Gastrocnemius medialis (tissue), 4 donors: Measurements from ENCODE around the gene C16orf92. TPM values are rescaled to one million over a fixed set of nuclear protein-coding genes. Genes with fewer than 3 reads are reported as not detected.
A peak's percentile ranks its signal among the peaks of the same experiment; 100 is the strongest.

Source experiments
- ATAC-seq, 2 donors: fragments of 150-250 bp; one replicate each; pipeline ENCODE4 v1.9.1; 2016
- DNase-seq, 2 donors: peaks; one replicate each; pipeline ENCODE4 v3.0.0-alpha.2; 2019
- H3K27ac ChIP-seq, 4 donors: fragments of 200-600 bp; sonication (generic); 1 replicate in 1 of 4; 2 replicates in 3 of 4; pipeline ENCODE4 v1.5.1; 2016 to 2018; ENCODE audit warnings: mild to moderate bottlenecking in 2 of 4, moderate library complexity in 1 of 4
- H3K27me3 ChIP-seq, 3 donors: fragments of 200-600 bp; sonication (generic) in 2 of 3; 1 replicate in 1 of 3; 2 replicates in 2 of 3; pipeline versions ENCODE4 v1.5.1 to v1.6.0; 2016 to 2019; ENCODE audit warnings: mild to moderate bottlenecking in 1 of 3, moderate library complexity in 1 of 3
- H3K36me3 ChIP-seq, 2 donors: fragments of 200-600 bp; sonication (generic) in 1 of 2; one replicate each; pipeline ENCODE4 v1.5.1; 2017 to 2018
- H3K4me1 ChIP-seq, 2 donors: fragments of 200-600 bp; sonication (generic) in 1 of 2; one replicate each; pipeline ENCODE4 v1.5.1; 2016 to 2017; ENCODE audit warnings: mild to moderate bottlenecking in 2 of 2
- H3K4me3 ChIP-seq, 4 donors: fragments of 200-600 bp; sonication (generic) in 3 of 4; 1 replicate in 1 of 4; 2 replicates in 3 of 4; pipeline ENCODE4 v1.5.1; 2016 to 2019; ENCODE audit warnings: mild to moderate bottlenecking in 2 of 4
- H3K9me3 ChIP-seq, 3 donors: fragments of 200-600 bp; sonication (generic) in 2 of 3; 1 replicate in 1 of 3; 2 replicates in 2 of 3; pipeline ENCODE4 v1.5.1; 2016 to 2019
- POLR2A ChIP-seq, 2 donors: fragments of 450-650 bp; IDR thresholded peaks; one replicate each; pipeline ENCODE4 v1.6.1; 2017; ENCODE audit warnings: antibody characterized with exemption in 2 of 2, mild to moderate bottlenecking in 2 of 2, moderate library complexity in 2 of 2
- in situ Hi-C, 4 donors: fragments of 200-750 bp; cut with MboI; loops; one replicate each; pipeline versions ENCODE4 v1.15.0 to v1.8.0; 2017; ENCODE audit warnings: low sequenced_read_pairs in 4 of 4
- intact Hi-C: fragments of 100-400 bp; cut with DNase I; formaldehyde crosslinking; loops from one replicate; pipeline ENCODE4 v1.15.1; 2023; ENCODE audit warnings: low total_unique reads
- total RNA-seq, 4 donors: library from RNA; depleted of rRNA; stranded (reverse); fragments of >200 nt; gene quantifications; one replicate each; pipeline versions ENCODE4 v1.1.0 to v1.2.3, GENCODE V29; 2016
- TF ChIP-seq, protein P1 (sequence below), 5 experiments: fragments of 450-650 bp in 3 of 5; fragments of 200-600 bp in 2 of 5; sonication (generic) in 2 of 5; IDR thresholded peaks in 4 of 5; conservative IDR thresholded peaks in 1 of 5; 1 replicate in 4 of 5; 2 replicates in 1 of 5; pipeline ENCODE4 v1.5.1; 2016 to 2019; ENCODE audit warnings: antibody characterized with exemption in 5 of 5, mild to moderate bottlenecking in 3 of 5, moderate library complexity in 3 of 5

The C16orf92 gene
- total RNA-seq, 4 donors from 2014 or later, result not detected

DNA sequence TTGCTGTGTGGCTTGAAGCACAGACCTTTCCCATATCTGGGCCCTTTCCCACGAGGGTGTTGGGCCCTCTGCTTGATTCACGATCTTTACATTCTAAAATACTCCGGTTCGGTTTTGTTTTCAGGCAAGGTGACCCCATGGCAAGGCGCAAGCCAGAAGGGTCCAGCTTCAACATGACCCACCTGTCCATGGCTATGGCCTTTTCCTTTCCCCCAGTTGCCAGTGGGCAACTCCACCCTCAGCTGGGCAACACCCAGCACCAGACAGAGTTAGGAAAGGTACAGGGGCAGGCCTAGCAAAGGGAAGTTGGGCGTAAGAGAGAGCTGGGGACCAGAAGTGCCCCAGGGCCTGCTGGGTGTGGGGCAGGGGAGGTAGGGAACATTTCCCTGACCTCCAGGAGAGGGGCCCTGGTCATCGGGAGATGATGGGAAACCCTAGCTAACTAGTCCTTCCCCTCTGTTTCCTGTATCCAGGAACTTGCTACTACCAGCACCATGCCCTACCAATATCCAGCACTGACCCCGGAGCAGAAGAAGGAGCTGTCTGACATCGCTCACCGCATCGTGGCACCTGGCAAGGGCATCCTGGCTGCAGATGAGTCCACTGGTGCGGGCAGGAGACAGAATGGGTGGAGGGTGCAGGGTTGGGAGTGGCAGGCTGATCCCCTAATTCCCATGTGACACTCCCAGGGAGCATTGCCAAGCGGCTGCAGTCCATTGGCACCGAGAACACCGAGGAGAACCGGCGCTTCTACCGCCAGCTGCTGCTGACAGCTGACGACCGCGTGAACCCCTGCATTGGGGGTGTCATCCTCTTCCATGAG lies 44.0 kb downstream of the C16orf92 start:
- TF ChIP-seq POLR2A (IDR thresholded peaks at IDR 0.05), result peak; percentile 45 to 54
- TF ChIP-seq, protein P1, sequence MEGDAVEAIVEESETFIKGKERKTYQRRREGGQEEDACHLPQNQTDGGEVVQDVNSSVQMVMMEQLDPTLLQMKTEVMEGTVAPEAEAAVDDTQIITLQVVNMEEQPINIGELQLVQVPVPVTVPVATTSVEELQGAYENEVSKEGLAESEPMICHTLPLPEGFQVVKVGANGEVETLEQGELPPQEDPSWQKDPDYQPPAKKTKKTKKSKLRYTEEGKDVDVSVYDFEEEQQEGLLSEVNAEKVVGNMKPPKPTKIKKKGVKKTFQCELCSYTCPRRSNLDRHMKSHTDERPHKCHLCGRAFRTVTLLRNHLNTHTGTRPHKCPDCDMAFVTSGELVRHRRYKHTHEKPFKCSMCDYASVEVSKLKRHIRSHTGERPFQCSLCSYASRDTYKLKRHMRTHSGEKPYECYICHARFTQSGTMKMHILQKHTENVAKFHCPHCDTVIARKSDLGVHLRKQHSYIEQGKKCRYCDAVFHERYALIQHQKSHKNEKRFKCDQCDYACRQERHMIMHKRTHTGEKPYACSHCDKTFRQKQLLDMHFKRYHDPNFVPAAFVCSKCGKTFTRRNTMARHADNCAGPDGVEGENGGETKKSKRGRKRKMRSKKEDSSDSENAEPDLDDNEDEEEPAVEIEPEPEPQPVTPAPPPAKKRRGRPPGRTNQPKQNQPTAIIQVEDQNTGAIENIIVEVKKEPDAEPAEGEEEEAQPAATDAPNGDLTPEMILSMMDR (IDR thresholded peaks at IDR 0.05 in 4 of 5, conservative IDR thresholded peaks at IDR 0.05 in 1 of 5), result no peak
- peak in 1 of 2 donors; percentile 2 for ATAC-seq
- H3K4me3 ChIP-seq, result peak overlapping the region; percentile 75 to 91 (median 85)
- peaks cover 0 to 55% of the 10 kb centered on the region in 2 donors for H3K36me3 ChIP-seq
- intact Hi-C loops, result loop anchor here (1.0 to 10.0 kb wide), 2 partner anchors 8 to 348 kb away; partner anchors contain the start of gene PPP4C
- peak overlapping the region; percentile 97 to 100 (median 100) for H3K27ac ChIP-seq
- peak; percentile 57 to 83 for DNase-seq
- H3K27me3 ChIP-seq, result no peaks in the 10 kb centered on the region
- in situ Hi-C loops, result loop anchor here in 2 of 4 donors (25.0 kb wide), 2 partner anchors 295 to 345 kb away; partner anchors contain the start of genes CD2BP2 (in 1 of the 2), MYL11 (in 1 of the 2), TBC1D10B (in 1 of the 2) and ZNF771 (in 1 of the 2)
- H3K9me3 ChIP-seq, result no peaks in the 10 kb centered on the region
- H3K4me1 ChIP-seq, result peaks cover 57 to 61% of the 10 kb centered on the region in 2 donors

DNA sequence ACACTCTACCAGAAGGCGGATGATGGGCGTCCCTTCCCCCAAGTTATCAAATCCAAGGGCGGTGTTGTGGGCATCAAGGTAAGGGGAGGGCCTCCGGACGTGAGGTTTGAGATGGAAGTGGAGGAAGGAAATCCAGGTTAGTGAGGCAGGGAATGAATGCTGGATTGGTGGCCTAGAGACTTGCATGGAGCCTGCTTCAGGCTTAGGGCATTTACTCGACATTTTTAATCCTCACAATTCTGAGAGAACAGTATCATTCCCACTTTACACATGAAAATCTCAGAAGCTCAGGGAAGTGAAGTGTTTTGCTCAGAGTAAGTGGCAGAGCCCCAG lies 44.6 kb downstream of the C16orf92 start:
- H3K9me3 ChIP-seq, result no peaks in the 10 kb centered on the region
- H3K27ac ChIP-seq, result peak overlapping the region; percentile 97 to 100 (median 100)
- ATAC-seq, result no peak
- peaks cover 0 to 58% of the 10 kb centered on the region in 2 donors for H3K36me3 ChIP-seq
- peaks cover 51 to 55% of the 10 kb centered on the region in 2 donors for H3K4me1 ChIP-seq
- peak overlapping the region; percentile 75 to 91 (median 85) for H3K4me3 ChIP-seq
- in situ Hi-C loops, result loop anchor here in 2 of 4 donors (25.0 kb wide), 2 partner anchors 295 to 345 kb away; partner anchors contain the start of genes CD2BP2 (in 1 of the 2), MYL11 (in 1 of the 2), TBC1D10B (in 1 of the 2) and ZNF771 (in 1 of the 2)
- intact Hi-C loops, result loop anchor here (1.0 to 10.0 kb wide), 2 partner anchors 8 to 347 kb away; partner anchors contain the start of gene PPP4C
- no peak for DNase-seq
- no peak for TF ChIP-seq POLR2A (IDR thresholded peaks at IDR 0.05)
- TF ChIP-seq, protein P1 (IDR thresholded peaks at IDR 0.05 in 4 of 5, conservative IDR thresholded peaks at IDR 0.05 in 1 of 5), result no peak
- no peaks in the 10 kb centered on the region for H3K27me3 ChIP-seq

DNA sequence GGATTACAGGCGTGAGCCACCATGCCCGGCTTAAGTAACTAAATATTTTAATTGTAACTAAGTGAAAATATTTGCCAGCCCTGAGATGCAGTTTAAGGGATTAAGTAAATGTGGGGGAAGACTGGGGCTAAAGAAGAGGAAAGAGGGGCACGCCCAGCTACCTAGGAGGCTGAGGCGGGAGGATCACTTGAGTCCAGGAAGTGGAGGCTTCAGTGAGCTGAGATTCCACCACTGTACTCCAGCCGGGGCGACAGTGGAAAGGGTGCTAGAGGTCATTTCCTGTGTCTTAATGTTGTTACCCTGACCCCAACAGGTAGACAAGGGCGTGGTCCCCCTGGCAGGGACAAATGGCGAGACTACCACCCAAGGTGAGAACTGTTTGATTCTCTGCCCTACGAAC lies 45.3 kb downstream of the C16orf92 start:
- peaks cover 44 to 48% of the 10 kb centered on the region in 2 donors for H3K4me1 ChIP-seq
- peaks cover 0 to 63% of the 10 kb centered on the region in 2 donors for H3K36me3 ChIP-seq
- in situ Hi-C loops (loop anchor here in 2 of 4 donors (25.0 kb wide), 2 partner anchors 294 to 344 kb away; partner anchors contain the start of genes CD2BP2 (in 1 of the 2), MYL11 (in 1 of the 2), TBC1D10B (in 1 of the 2) and ZNF771 (in 1 of the 2)), intact Hi-C loops (loop anchor here (10.0 kb wide), 1 partner anchor 346 kb away; no protein-coding TSS in a partner anchor)
- no peaks in the 10 kb centered on the region for H3K27me3 ChIP-seq
- DNase-seq (no peak), ATAC-seq (no peak)
- H3K27ac ChIP-seq, result peak overlapping the region; percentile 97 to 100 (median 100)
- TF ChIP-seq POLR2A (IDR thresholded peaks at IDR 0.05), result no peak
- TF ChIP-seq, protein P1 (IDR thresholded peaks at IDR 0.05 in 4 of 5, conservative IDR thresholded peaks at IDR 0.05 in 1 of 5), result no peak
- H3K4me3 ChIP-seq, result peak overlapping the region in 2 of 4 donors; percentile 5 to 82
- no peaks in the 10 kb centered on the region for H3K9me3 ChIP-seq

DNA sequence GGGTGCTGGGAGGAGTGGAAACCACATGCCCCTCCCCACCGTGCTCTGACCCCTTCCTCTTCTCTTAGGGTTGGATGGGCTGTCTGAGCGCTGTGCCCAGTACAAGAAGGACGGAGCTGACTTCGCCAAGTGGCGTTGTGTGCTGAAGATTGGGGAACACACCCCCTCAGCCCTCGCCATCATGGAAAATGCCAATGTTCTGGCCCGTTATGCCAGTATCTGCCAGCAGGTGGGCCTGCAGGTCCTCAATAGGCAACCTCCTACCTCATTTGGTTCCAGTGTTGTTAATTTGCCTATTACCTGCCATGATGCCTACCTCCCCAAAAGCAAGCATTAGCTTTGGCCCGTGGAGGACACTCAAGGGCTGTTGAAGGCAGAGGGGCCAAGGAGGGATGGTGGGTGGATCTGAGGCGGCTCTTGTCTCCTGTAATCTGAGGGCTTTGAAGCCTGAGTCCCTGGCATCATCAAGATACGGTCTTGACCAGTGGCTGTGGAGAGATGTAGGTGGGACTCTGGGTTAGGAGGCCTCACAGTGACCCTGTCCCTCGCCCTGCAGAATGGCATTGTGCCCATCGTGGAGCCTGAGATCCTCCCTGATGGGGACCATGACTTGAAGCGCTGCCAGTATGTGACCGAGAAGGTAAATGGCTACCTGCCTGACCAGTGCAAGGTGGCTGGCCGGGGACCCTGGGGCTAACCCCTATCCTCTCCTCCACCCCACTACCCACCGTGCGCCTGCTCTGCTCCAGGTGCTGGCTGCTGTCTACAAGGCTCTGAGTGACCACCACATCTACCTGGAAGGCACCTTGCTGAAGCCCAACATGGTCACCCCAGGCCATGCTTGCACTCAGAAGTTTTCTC lies 46.0 kb downstream of the C16orf92 start:
- Histone ChIP-seq H3K27me3 (no peaks in the 10 kb centered on the region), H3K36me3 (peaks cover 0 to 66% of the 10 kb centered on the region in 2 donors), H3K27ac (peak overlapping the region; percentile 97 to 100 (median 100)), H3K4me1 (peaks cover 38 to 42% of the 10 kb centered on the region in 2 donors), H3K9me3 (no peaks in the 10 kb centered on the region), H3K4me3 (peak overlapping the region in 1 of 4 donors; percentile 9)
- in situ Hi-C loops (loop anchor here in 2 of 4 donors (25.0 kb wide), 2 partner anchors 293 to 343 kb away; partner anchors contain the start of genes CD2BP2 (in 1 of the 2), MYL11 (in 1 of the 2), TBC1D10B (in 1 of the 2) and ZNF771 (in 1 of the 2)), intact Hi-C loops (loop anchor here (10.0 kb wide), 1 partner anchor 346 kb away; no protein-coding TSS in a partner anchor)
- ATAC-seq (no peak), DNase-seq (no peak)
- TF ChIP-seq, protein P1 (IDR thresholded peaks at IDR 0.05 in 4 of 5, conservative IDR thresholded peaks at IDR 0.05 in 1 of 5), result peak in 3 of 5 experiments; percentile 13 to 37 (median 17)
- TF ChIP-seq POLR2A (IDR thresholded peaks at IDR 0.05), result no peak
